KMS-11 (cell line): ENCODE results near the gene MMP25.

Experiments
- H2AFZ ChIP-seq: fragments of 200-600 bp; sonication (generic); 2 replicates; pipeline ENCODE4 v1.6.1; 2016; ENCODE audit warnings: antibody characterized with exemption, mixed run types, low read depth
- H3K27ac ChIP-seq: fragments of 200-600 bp; sonication (generic); 2 replicates; pipeline ENCODE4 v1.6.1; 2016; ENCODE audit warnings: mild to moderate bottlenecking, mixed run types
- H3K27me3 ChIP-seq: fragments of 200-600 bp; sonication (generic); 2 replicates; pipeline ENCODE4 v1.6.1; 2017; ENCODE audit warnings: mild to moderate bottlenecking, low read depth, mixed run types, moderate library complexity; ENCODE audit not compliant: insufficient read depth
- H3K36me3 ChIP-seq: fragments of 200-600 bp; sonication (generic); 2 replicates; pipeline ENCODE4 v1.6.1; 2017; ENCODE audit warnings: mild to moderate bottlenecking, mixed run types; ENCODE audit not compliant: insufficient read depth
- H3K4me1 ChIP-seq: fragments of 200-600 bp; sonication (generic); 2 replicates; pipeline ENCODE4 v1.6.1; 2016; ENCODE audit warnings: mild to moderate bottlenecking, low read depth, mixed run types; ENCODE audit not compliant: poor library complexity, severe bottlenecking
- H3K4me2 ChIP-seq: fragments of 200-600 bp; sonication (generic); 2 replicates; pipeline ENCODE4 v1.7.0; 2016; ENCODE audit warnings: mild to moderate bottlenecking, mixed run types
- H3K4me3 ChIP-seq: fragments of 200-600 bp; sonication (generic); IDR thresholded peaks from 2 replicates; pipeline ENCODE4 v1.6.1; 2017; ENCODE audit warnings: low read depth, low read length, mixed read lengths; ENCODE audit not compliant: insufficient read depth
- H3K79me2 ChIP-seq: fragments of 200-600 bp; sonication (generic); 2 replicates; pipeline ENCODE4 v1.6.1; 2016; ENCODE audit warnings: low read depth, mixed run types; ENCODE audit not compliant: insufficient read depth
- H3K9ac ChIP-seq: fragments of 200-600 bp; sonication (generic); 2 replicates; pipeline ENCODE4 v1.6.1; 2016; ENCODE audit warnings: mild to moderate bottlenecking, mixed run types
- H4K20me1 ChIP-seq: fragments of 200-600 bp; sonication (generic); 2 replicates; pipeline ENCODE4 v1.6.1; 2016; ENCODE audit warnings: mild to moderate bottlenecking, mixed run types; ENCODE audit not compliant: insufficient read depth
- TF ChIP-seq, protein P1 (sequence below): fragments of 200-600 bp; sonication (generic); conservative IDR thresholded peaks from 2 replicates; pipeline ENCODE4 v1.6.1; 2017; ENCODE audit warnings: low read depth, mild to moderate bottlenecking, antibody characterized with exemption, low read length, moderate library complexity, mixed read lengths

MMP25 gene

DNA sequence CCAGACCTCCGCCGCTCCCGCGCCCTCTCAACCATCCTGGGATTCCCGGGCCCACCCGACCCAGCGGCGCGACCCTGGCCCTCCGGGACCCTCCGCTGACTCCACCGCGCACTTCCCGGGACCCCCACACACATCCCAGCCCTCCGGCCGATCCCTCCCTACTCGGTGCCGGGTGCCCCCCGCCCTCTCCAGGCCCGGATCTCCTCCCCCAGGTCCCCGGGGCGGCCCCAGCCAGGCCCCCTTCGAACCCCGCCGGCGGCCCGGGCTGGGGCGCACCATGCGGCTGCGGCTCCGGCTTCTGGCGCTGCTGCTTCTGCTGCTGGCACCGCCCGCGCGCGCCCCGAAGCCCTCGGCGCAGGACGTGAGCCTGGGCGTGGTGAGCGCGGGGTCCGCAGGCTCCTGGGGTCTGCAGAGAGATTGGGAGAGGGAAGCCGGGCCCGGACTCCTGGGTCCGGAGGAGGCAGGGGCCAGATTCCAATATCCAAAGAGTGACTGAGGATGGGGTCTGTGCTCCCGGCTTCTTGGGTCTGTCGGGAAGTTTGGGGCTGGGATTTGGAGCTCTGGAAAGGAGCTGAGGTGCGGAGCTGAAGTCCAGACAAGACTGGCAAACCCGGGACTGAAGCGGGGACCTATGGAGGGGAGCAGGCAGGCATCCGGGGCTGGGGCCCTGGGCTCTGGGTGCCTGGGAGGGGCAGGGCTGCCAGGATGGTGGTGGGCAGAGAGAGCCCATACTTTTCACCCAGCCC, 453 bp downstream of the MMP25 start:
- no peaks in the 10 kb centered on the region for H3K79me2 ChIP-seq
- TF ChIP-seq, protein P1, sequence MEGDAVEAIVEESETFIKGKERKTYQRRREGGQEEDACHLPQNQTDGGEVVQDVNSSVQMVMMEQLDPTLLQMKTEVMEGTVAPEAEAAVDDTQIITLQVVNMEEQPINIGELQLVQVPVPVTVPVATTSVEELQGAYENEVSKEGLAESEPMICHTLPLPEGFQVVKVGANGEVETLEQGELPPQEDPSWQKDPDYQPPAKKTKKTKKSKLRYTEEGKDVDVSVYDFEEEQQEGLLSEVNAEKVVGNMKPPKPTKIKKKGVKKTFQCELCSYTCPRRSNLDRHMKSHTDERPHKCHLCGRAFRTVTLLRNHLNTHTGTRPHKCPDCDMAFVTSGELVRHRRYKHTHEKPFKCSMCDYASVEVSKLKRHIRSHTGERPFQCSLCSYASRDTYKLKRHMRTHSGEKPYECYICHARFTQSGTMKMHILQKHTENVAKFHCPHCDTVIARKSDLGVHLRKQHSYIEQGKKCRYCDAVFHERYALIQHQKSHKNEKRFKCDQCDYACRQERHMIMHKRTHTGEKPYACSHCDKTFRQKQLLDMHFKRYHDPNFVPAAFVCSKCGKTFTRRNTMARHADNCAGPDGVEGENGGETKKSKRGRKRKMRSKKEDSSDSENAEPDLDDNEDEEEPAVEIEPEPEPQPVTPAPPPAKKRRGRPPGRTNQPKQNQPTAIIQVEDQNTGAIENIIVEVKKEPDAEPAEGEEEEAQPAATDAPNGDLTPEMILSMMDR, result no peak
- no peak overlapping the region for H3K4me3 ChIP-seq
- H3K27ac ChIP-seq, result no peak overlapping the region
- H2AFZ ChIP-seq, result no peak overlapping the region
- H3K36me3 ChIP-seq, result no peaks in the 10 kb centered on the region
- H3K9ac ChIP-seq, result no peak overlapping the region
- no peaks in the 10 kb centered on the region for H4K20me1 ChIP-seq
- no peaks in the 10 kb centered on the region for H3K4me1 ChIP-seq
- H3K4me2 ChIP-seq, result no peak overlapping the region
- peaks cover 66% of the 10 kb centered on the region for H3K27me3 ChIP-seq

GRCh38 chr16:3047387-3047720, 993 bp downstream of the MMP25 start:
- H3K79me2 ChIP-seq, result no peaks in the 10 kb centered on the region
- no peaks in the 10 kb centered on the region for H3K36me3 ChIP-seq
- no peak overlapping the region for H3K9ac ChIP-seq
- TF ChIP-seq, protein P1, result no peak
- H2AFZ ChIP-seq, result no peak overlapping the region
- H3K27ac ChIP-seq, result no peak overlapping the region
- no peaks in the 10 kb centered on the region for H4K20me1 ChIP-seq
- H3K4me2 ChIP-seq, result no peak overlapping the region
- no peaks in the 10 kb centered on the region for H3K4me1 ChIP-seq
- peaks cover 61% of the 10 kb centered on the region for H3K27me3 ChIP-seq
- no peak overlapping the region for H3K4me3 ChIP-seq

- Histone ChIP-seq H3K4me3 (no peak overlapping the region), H3K36me3 (no peaks in the 10 kb centered on the region), H4K20me1 (no peaks in the 10 kb centered on the region), H3K4me1 (no peaks in the 10 kb centered on the region), H3K27ac (no peak overlapping the region), H3K27me3 (peaks cover 38% of the 10 kb centered on the region), H2AFZ (no peak overlapping the region), H3K9ac (no peak overlapping the region), H3K4me2 (no peak overlapping the region), H3K79me2 (no peaks in the 10 kb centered on the region)
- TF ChIP-seq, protein P1, result no peak
Measured at GRCh38 chr16:3049921-3050481, 3.6 kb downstream of the MMP25 start.

GRCh38 chr16:3050487-3050886, 4.1 kb downstream of the MMP25 start:
- H2AFZ ChIP-seq, result no peak overlapping the region
- H3K4me2 ChIP-seq, result no peak overlapping the region
- H3K79me2 ChIP-seq, result no peaks in the 10 kb centered on the region
- TF ChIP-seq, protein P1, result no peak
- H3K27me3 ChIP-seq, result peaks cover 34% of the 10 kb centered on the region
- H3K36me3 ChIP-seq, result no peaks in the 10 kb centered on the region
- no peak overlapping the region for H3K9ac ChIP-seq
- no peak overlapping the region for H3K4me3 ChIP-seq
- H3K4me1 ChIP-seq, result no peaks in the 10 kb centered on the region
- H4K20me1 ChIP-seq, result no peaks in the 10 kb centered on the region
- H3K27ac ChIP-seq, result no peak overlapping the region
